HTERT RPE-1 (cell line): ENCODE measurements around the gene CCNT2.
"Not testable (repeated sequence)": the region's sequence is repeated elsewhere in the genome, so short reads cannot be mapped to it uniquely, and the experiment has no call there.

Experiments used
- in situ Hi-C: fragments of 300-500 bp; cut with MboI; formaldehyde crosslinking; loops from 4 replicates; pipeline ENCODE4 v1.14.3; 2020; ENCODE audit warnings: low sequenced_read_pairs

Gene CCNT2

GRCh38 chr2:134917888-134918525 lies 615 bp upstream of the CCNT2 start:
- in situ Hi-C loops: no loop called here

GRCh38 chr2:134919341-134920210 lies 954 bp downstream of the CCNT2 start:
- in situ Hi-C loops: no loop called here

- in situ Hi-C loops: no loop called here
Measured at GRCh38 chr2:134924912-134925311, 6.3 kb downstream of the CCNT2 start.

GRCh38 chr2:134926231-134926931 lies 7.8 kb downstream of the CCNT2 start:
- in situ Hi-C loops: no loop called here

GRCh38 chr2:134927195-134927594 lies 8.6 kb downstream of the CCNT2 start:
- in situ Hi-C loops: no loop called here

- in situ Hi-C loops: no loop called here
Measured at GRCh38 chr2:134932864-134933526, 14.4 kb downstream of the CCNT2 start.

GRCh38 chr2:134933732-134934131 lies 15.1 kb downstream of the CCNT2 start:
- in situ Hi-C loops: no loop called here

GRCh38 chr2:134934150-134934549 lies 15.5 kb downstream of the CCNT2 start:
- in situ Hi-C loops: no loop called here

GRCh38 chr2:134934641-134935040 lies 16.0 kb downstream of the CCNT2 start:
- in situ Hi-C loops: no loop called here

- in situ Hi-C loops: no loop called here
Measured at GRCh38 chr2:134936691-134937090, 18.1 kb downstream of the CCNT2 start.

- in situ Hi-C loops: no loop called here
Measured at GRCh38 chr2:134943540-134943939, 24.9 kb downstream of the CCNT2 start.

GRCh38 chr2:134944975-134945374 lies 26.4 kb downstream of the CCNT2 start:
- in situ Hi-C loops: no loop called here

GRCh38 chr2:134946073-134946472 lies 27.5 kb downstream of the CCNT2 start:
- in situ Hi-C loops: no loop called here

- in situ Hi-C loops: no loop called here
Measured at GRCh38 chr2:134949981-134950708, 31.5 kb downstream of the CCNT2 start.

- in situ Hi-C loops: no loop called here
Measured at GRCh38 chr2:134950886-134951285, 32.3 kb downstream of the CCNT2 start.

GRCh38 chr2:134952608-134953007 lies 34.0 kb downstream of the CCNT2 start:
- in situ Hi-C loops: no loop called here

GRCh38 chr2:134954065-134954464 lies 35.4 kb downstream of the CCNT2 start:
- in situ Hi-C loops: no loop called here

- in situ Hi-C loops: no loop called here
Measured at GRCh38 chr2:134955744-134956143, 37.1 kb downstream of the CCNT2 start.

GRCh38 chr2:134957477-134957876 lies 38.9 kb downstream of the CCNT2 start:
- in situ Hi-C loops: no loop called here

GRCh38 chr2:134967166-134967565 lies 48.5 kb downstream of the CCNT2 start:
- in situ Hi-C loops: not testable (repeated sequence)
